Astrocyte of the spinal cord (primary cell): ENCODE measurements around the gene ZCCHC24.

Experiments
- DNase-seq: peaks from one replicate; pipeline ENCODE4 v3.0.0; 2011; ENCODE audit warnings: low read depth, low spot score
- H3K4me3 ChIP-seq: 2 replicates; pipeline ENCODE4 v1.5.1; 2011; ENCODE audit warnings: low read depth, mild to moderate bottlenecking, low read length, moderate library complexity
- CTCF ChIP-seq: IDR thresholded peaks from 2 replicates; pipeline ENCODE4 v1.5.1; 2012; ENCODE audit warnings: low read depth, mild to moderate bottlenecking, low read length, inconsistent platforms
- in situ Hi-C: cut with HindIII; loops from 2 replicates; pipeline ENCODE4 v1.10.0; 2017; ENCODE audit warnings: low sequenced_read_pairs

Gene ZCCHC24

GRCh38 chr10:79475119-79475653, 29.8 kb upstream of the ZCCHC24 start:
- no peak overlapping the region for H3K4me3 ChIP-seq
- no peak for DNase-seq
- in situ Hi-C loops = no loop called here
- TF ChIP-seq CTCF = no peak

GRCh38 chr10:79473496-79474095, 28.2 kb upstream of the ZCCHC24 start:
- in situ Hi-C loops = no loop called here
- no peak for DNase-seq
- no peak overlapping the region for H3K4me3 ChIP-seq
- no peak for TF ChIP-seq CTCF

- no peak for TF ChIP-seq CTCF
- no peak overlapping the region for H3K4me3 ChIP-seq
- DNase-seq = no peak
- in situ Hi-C loops = no loop called here
Measured at GRCh38 chr10:79472951-79473350, 27.5 kb upstream of the ZCCHC24 start.

- H3K4me3 ChIP-seq = no peak overlapping the region
- in situ Hi-C loops = no loop called here
- no peak for TF ChIP-seq CTCF
- DNase-seq = no peak
Measured at GRCh38 chr10:79472449-79472848, 27.0 kb upstream of the ZCCHC24 start.

- TF ChIP-seq CTCF = no peak
- DNase-seq = no peak
- in situ Hi-C loops = no loop called here
- H3K4me3 ChIP-seq = no peak overlapping the region
Measured at GRCh38 chr10:79471776-79472175, 26.4 kb upstream of the ZCCHC24 start.

- no peak for DNase-seq
- in situ Hi-C loops = no loop called here
- no peak for TF ChIP-seq CTCF
- H3K4me3 ChIP-seq = no peak overlapping the region
Measured at GRCh38 chr10:79470096-79470495, 24.7 kb upstream of the ZCCHC24 start.
